ENCODE data around the gene TLE1. TPM values are rescaled to one million over a fixed set of nuclear protein-coding genes. Genes with fewer than 3 reads are reported as not detected.
A peak's percentile ranks its signal among the peaks of the same experiment; 100 is the strongest.
"Not testable (repeated sequence)": the region's sequence is repeated elsewhere in the genome, so short reads cannot be mapped to it uniquely, and the experiment has no call there.

TLE1 gene
- total RNA-seq, 1 donor from 2014 or later: 9.8 TPM

GRCh38 chr9:81613002-81613812 is 76.1 kb downstream of the TLE1 start:
- no peak for DNase-seq (ENCODE audit: missing footprints)
- ATAC-seq: peak; percentile 93
- intact Hi-C loops (cut with DNase I): loop anchor here (5.0 kb wide), 1 partner anchor 61 kb away; no protein-coding TSS in a partner anchor

GRCh38 chr9:81611664-81612063 is 77.7 kb downstream of the TLE1 start:
- no peak for ATAC-seq
- intact Hi-C loops (cut with DNase I): loop anchor here (5.0 kb wide), 1 partner anchor 59 kb away; no protein-coding TSS in a partner anchor
- DNase-seq (ENCODE audit: missing footprints): no peak

GRCh38 chr9:81610740-81611107 is 78.6 kb downstream of the TLE1 start:
- DNase-seq (ENCODE audit: missing footprints) (no peak), ATAC-seq (no peak)
- intact Hi-C loops (cut with DNase I): loop anchor here (5.0 kb wide), 1 partner anchor 58 kb away; no protein-coding TSS in a partner anchor

- intact Hi-C loops (cut with DNase I): loop anchor here (5.0 kb wide), 1 partner anchor 58 kb away; no protein-coding TSS in a partner anchor
- DNase-seq (ENCODE audit: missing footprints) (no peak), ATAC-seq (no peak)
These were observed 79.3 kb downstream of the TLE1 start for GRCh38 chr9:81609782-81610739.

- intact Hi-C loops (cut with DNase I): no loop called here
- DNase-seq (ENCODE audit: missing footprints): no peak
- ATAC-seq: no peak
These were observed 81.1 kb downstream of the TLE1 start for GRCh38 chr9:81608289-81608657.

GRCh38 chr9:81607593-81608288 is 81.6 kb downstream of the TLE1 start:
- ATAC-seq (no peak), DNase-seq (ENCODE audit: missing footprints) (no peak)
- intact Hi-C loops (cut with DNase I): no loop called here

GRCh38 chr9:81606261-81606660 is 83.1 kb downstream of the TLE1 start:
- ATAC-seq; DNase-seq (ENCODE audit: missing footprints); intact Hi-C loops (cut with DNase I): not testable (repeated sequence)

- intact Hi-C loops (cut with DNase I): no loop called here
- no peak for DNase-seq (ENCODE audit: missing footprints)
- ATAC-seq: no peak
These were observed 84.1 kb downstream of the TLE1 start for GRCh38 chr9:81605170-81605670.

- intact Hi-C loops (cut with DNase I): no loop called here
- no peak for ATAC-seq
- no peak for DNase-seq (ENCODE audit: missing footprints)
These were observed 84.8 kb downstream of the TLE1 start for GRCh38 chr9:81604306-81605169.

GRCh38 chr9:81602887-81603680 is 86.3 kb downstream of the TLE1 start:
- DNase-seq (ENCODE audit: missing footprints) (no peak), ATAC-seq (no peak)
- intact Hi-C loops (cut with DNase I): no loop called here

GRCh38 chr9:81601639-81602623 is 87.4 kb downstream of the TLE1 start:
- DNase-seq (ENCODE audit: missing footprints): no peak
- no peak for ATAC-seq
- intact Hi-C loops (cut with DNase I): no loop called here

GRCh38 chr9:81600631-81601030 is 88.7 kb downstream of the TLE1 start:
- DNase-seq (ENCODE audit: missing footprints): no peak
- ATAC-seq: no peak
- intact Hi-C loops (cut with DNase I): no loop called here

GRCh38 chr9:81599837-81600236 is 89.5 kb downstream of the TLE1 start:
- no peak for DNase-seq (ENCODE audit: missing footprints)
- intact Hi-C loops (cut with DNase I): loop anchor here (5.0 kb wide), 1 partner anchor 72 kb away; no protein-coding TSS in a partner anchor

GRCh38 chr9:81598811-81599210 is 90.5 kb downstream of the TLE1 start:
- intact Hi-C loops (cut with DNase I): loop anchor here (5.0 kb wide), 1 partner anchor 73 kb away; no protein-coding TSS in a partner anchor
- ATAC-seq: no peak
- no peak for DNase-seq (ENCODE audit: missing footprints)

More at GRCh38 chr9:81599837-81600236, 89.5 kb downstream of the TLE1 start:
- no peak for ATAC-seq

GRCh38 chr9:81598123-81598497 is 91.2 kb downstream of the TLE1 start:
- peak; percentile 62 for ATAC-seq
- intact Hi-C loops (cut with DNase I): loop anchor here (5.0 kb wide), 1 partner anchor 74 kb away; no protein-coding TSS in a partner anchor
- no peak for DNase-seq (ENCODE audit: missing footprints)

Data from Right ventricle myocardium inferior (tissue), 1 donor.